Heart left ventricle (tissue), 13 donors: ENCODE results near the gene CXCL3.

Experiments
- CTCF ChIP-seq, 12 donors: fragments of 200-600 bp; sonication (generic) in 4 of 12; IDR thresholded peaks; one replicate each; pipeline versions ENCODE4 v1.5.0 to v1.8.0; 2018 to 2022; ENCODE audit warnings: antibody characterized with exemption in 12 of 12, mild to moderate bottlenecking in 5 of 12
- POLR2A ChIP-seq, 2 donors: fragments of 450-650 bp; IDR thresholded peaks; one replicate each; pipeline ENCODE4 v1.6.1; 2017; ENCODE audit warnings: antibody characterized with exemption in 2 of 2, mild to moderate bottlenecking in 2 of 2, moderate library complexity in 2 of 2
- donor health status: ischemic (EF 13 %, LVEDD 7.1; RV severe dilation, severe dysfunction).
- donor health status: DM: no; HTN: yes; CAD: no.
- donor health status: DM: no; HTN: no; CAD: no.
- donor health status: ischemic (EF 25% LVEDD 6.9; RV normal size, moderate dysfunction).
- donor health status: ischemic (EF 25% LVEDD 5.7; RV mildly dilated, moderate dysfunction).
- donor health status: ischemic (EF 35%, LVEDD 5.7; RV mildly dilated, moderate dysfunction).
- donor health status: nonischemic (EF 11% LVEDD 7.7; RV severe dilation, severe dysfunction).
- donor health status: DM: yes; HTN: yes; CAD: no.
- donor health status: PGD.
- donor health status: ischemic (EF 29% LVEDD 5.4; RV normal size, mild dysfunction).
- donor health status: nonischemic (EF 23%, LVEDD 6.1; RV moderate dilation, normal function).

- TF ChIP-seq POLR2A (IDR thresholded peaks at IDR 0.05) (no peak), CTCF (IDR thresholded peaks at IDR 0.05) (no peak)
Observed at GRCh38 chr4:74055096-74055495, 16.6 kb upstream of the CXCL3 start.
